GM21737 (cell line): ENCODE measurements around the gene PNPLA7.
"Not testable (repeated sequence)": the region's sequence is repeated elsewhere in the genome, so short reads cannot be mapped to it uniquely, and the experiment has no call there.

Experiments used
- ATAC-seq: cut with Tn5 transposase; IDR thresholded peaks from one replicate; pipeline ENCODE4 v1.9.1; 2021; ENCODE audit warnings: mild to moderate bottlenecking, moderate library complexity; ENCODE audit not compliant: unreplicated experiment

The PNPLA7 gene

GRCh38 chr9:137452761-137453642 lies 97.2 kb downstream of the PNPLA7 start:
- ATAC-seq = no peak

- no peak for ATAC-seq
Observed at GRCh38 chr9:137452006-137452760, 98.0 kb downstream of the PNPLA7 start.

GRCh38 chr9:137451264-137452005 lies 98.8 kb downstream of the PNPLA7 start:
- not testable (repeated sequence) for ATAC-seq

GRCh38 chr9:137450539-137451222 lies 99.5 kb downstream of the PNPLA7 start:
- not testable (repeated sequence) for ATAC-seq

GRCh38 chr9:137449931-137450538 lies 100.2 kb downstream of the PNPLA7 start:
- no peak for ATAC-seq

- no peak for ATAC-seq
Observed at GRCh38 chr9:137449081-137449844, 100.9 kb downstream of the PNPLA7 start.

GRCh38 chr9:137448602-137448962 lies 101.6 kb downstream of the PNPLA7 start:
- ATAC-seq = no peak

- no peak for ATAC-seq
Observed at GRCh38 chr9:137447722-137448601, 102.2 kb downstream of the PNPLA7 start.

- no peak for ATAC-seq
Observed at GRCh38 chr9:137446851-137447471, 103.2 kb downstream of the PNPLA7 start.

- ATAC-seq = no peak
Observed at GRCh38 chr9:137445930-137446431, 104.2 kb downstream of the PNPLA7 start.

GRCh38 chr9:137445275-137445807 lies 104.9 kb downstream of the PNPLA7 start:
- peak; percentile 47 for ATAC-seq

- ATAC-seq = no peak
Observed at GRCh38 chr9:137444106-137444790, 106.0 kb downstream of the PNPLA7 start.

- no peak for ATAC-seq
Observed at GRCh38 chr9:137441935-137442321, 108.3 kb downstream of the PNPLA7 start.

- ATAC-seq = no peak
Observed at GRCh38 chr9:137441289-137441934, 108.8 kb downstream of the PNPLA7 start, which contains the start of gene ENTPD8. TSS of gene ENTPD8 (minus strand) at chr9:137441357. CDS start at chr9:137438285, 3,072 bp downstream.

GRCh38 chr9:137439158-137439714 lies 111.0 kb downstream of the PNPLA7 start:
- no peak for ATAC-seq

- no peak for ATAC-seq
Observed at GRCh38 chr9:137438591-137439157, 111.5 kb downstream of the PNPLA7 start.
